Measurements from ENCODE around the gene LDLRAD2. TPM values are rescaled to one million over a fixed set of nuclear protein-coding genes. Genes with fewer than 3 reads are reported as not detected.

LDLRAD2 gene
- total RNA-seq, 6 experiments from 2014 or later: 0.14 TPM; not detected in 5

DNA sequence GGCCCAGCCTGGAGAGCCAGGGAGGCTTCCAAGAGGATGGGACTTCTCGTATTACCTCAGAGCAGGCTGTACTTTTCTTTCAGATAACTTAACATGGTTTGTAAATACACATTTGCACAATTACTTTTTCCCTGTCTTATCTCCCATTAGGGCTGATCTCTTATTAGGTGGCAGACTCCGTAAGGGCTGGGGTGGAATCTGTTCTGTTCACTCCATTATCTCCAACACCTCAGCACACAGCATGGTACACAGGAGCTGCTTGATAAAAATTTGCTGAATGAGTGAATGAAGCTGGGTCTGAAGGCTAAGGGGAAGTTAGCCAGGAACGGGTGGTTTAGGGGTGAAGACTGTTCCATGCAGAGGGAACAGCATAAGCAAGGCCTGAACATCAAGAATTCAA lies 48.9 kb downstream of the LDLRAD2 start:
- no peak overlapping the region for H3K4me3 Mint-ChIP-seq
- H3K4me1 Mint-ChIP-seq (ENCODE audit: low read depth): peaks cover 35% of the 10 kb centered on the region
- TF ChIP-seq, protein P1, sequence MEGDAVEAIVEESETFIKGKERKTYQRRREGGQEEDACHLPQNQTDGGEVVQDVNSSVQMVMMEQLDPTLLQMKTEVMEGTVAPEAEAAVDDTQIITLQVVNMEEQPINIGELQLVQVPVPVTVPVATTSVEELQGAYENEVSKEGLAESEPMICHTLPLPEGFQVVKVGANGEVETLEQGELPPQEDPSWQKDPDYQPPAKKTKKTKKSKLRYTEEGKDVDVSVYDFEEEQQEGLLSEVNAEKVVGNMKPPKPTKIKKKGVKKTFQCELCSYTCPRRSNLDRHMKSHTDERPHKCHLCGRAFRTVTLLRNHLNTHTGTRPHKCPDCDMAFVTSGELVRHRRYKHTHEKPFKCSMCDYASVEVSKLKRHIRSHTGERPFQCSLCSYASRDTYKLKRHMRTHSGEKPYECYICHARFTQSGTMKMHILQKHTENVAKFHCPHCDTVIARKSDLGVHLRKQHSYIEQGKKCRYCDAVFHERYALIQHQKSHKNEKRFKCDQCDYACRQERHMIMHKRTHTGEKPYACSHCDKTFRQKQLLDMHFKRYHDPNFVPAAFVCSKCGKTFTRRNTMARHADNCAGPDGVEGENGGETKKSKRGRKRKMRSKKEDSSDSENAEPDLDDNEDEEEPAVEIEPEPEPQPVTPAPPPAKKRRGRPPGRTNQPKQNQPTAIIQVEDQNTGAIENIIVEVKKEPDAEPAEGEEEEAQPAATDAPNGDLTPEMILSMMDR (IDR thresholded peaks at IDR 0.05): no peak
- no peaks in the 10 kb centered on the region; the same call in 1 of the 2 replicates for H3K9me3 Mint-ChIP-seq
- peaks cover 35% of the 10 kb centered on the region for H3K27me3 Mint-ChIP-seq (ENCODE audit: insufficient read depth)
- H3K36me3 Mint-ChIP-seq (ENCODE audit: low read depth): peaks cover 52% of the 10 kb centered on the region
- H3K27ac Mint-ChIP-seq: peak overlapping the region; percentile 87; the same call in 1 of the 2 replicates
- DNase-seq: no peak

DNA sequence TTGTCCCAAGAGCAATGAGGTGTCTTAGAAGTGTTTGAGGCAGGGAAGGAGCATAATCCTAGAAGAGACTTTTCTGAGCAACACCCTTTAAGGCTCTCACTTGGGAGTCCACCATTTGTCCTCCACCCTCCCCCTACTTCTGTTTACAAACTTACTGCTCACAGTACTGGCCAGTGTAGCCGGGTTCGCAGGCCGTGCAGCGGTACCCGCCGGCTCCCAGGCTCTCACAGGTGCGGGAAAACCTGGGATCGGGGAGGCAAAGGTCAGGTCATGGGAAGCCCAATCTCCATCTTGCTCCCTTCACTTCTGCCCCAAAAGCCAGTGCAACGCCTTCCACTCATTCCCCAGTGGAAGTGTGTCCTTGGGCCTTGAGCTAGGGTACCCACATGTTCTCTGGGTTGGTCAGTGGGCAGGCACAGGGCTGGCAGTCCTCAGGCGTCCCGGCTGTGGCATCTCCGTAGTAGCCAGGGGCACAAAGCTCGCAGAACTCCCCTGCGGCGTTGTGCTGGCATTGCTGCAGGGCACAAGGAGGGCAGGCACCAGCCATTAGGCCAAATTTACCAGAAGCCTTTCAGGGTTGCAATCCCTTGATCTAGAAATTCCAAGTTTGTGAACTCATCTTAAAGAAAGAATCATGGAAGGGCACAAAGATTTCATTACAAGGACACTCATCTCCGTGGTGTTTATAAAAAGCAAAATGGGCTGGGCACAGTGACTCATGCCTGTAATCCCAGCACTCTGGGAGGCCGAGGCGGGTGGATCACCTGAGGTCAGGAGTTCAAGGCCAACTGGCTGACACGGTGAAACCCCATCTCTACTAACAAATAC lies 49.8 kb downstream of the LDLRAD2 start:
- peak; percentile 89 for DNase-seq
- Mint-ChIP-seq H3K9me3 (no peaks in the 10 kb centered on the region; the same call in 1 of the 2 replicates), H3K4me1 (ENCODE audit: low read depth) (peaks cover 32% of the 10 kb centered on the region), H3K27me3 (ENCODE audit: insufficient read depth) (peaks cover 30% of the 10 kb centered on the region), H3K4me3 (peak overlapping the region; percentile 62), H3K27ac (peak overlapping the region; percentile 87), H3K36me3 (ENCODE audit: low read depth) (peaks cover 44% of the 10 kb centered on the region)
- TF ChIP-seq, protein P1 (IDR thresholded peaks at IDR 0.05): no peak

DNA sequence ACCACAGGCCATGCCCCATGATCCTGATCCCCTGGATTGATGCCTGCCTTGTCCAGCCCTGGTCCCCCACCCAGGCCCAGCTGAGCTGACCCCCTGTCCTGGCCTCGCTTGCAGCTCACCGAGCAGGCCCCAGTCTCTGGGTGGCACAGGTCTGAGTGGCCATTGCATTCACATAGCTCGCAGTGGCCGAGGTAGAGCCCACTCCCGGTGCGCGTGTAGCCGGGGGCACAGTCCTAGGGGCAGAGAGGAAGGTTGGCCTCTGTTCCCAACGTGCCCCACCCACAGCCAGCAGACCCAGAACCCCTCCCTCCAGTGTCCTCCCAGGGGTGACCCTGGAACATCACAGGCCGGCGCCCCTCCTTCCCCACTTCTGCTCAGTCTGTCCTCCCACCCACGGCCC lies 51.9 kb downstream of the LDLRAD2 start:
- Mint-ChIP-seq H3K27me3 (ENCODE audit: insufficient read depth) (peaks cover 21% of the 10 kb centered on the region), H3K9me3 (no peaks in the 10 kb centered on the region), H3K36me3 (ENCODE audit: low read depth) (peaks cover 33% of the 10 kb centered on the region), H3K27ac (peak overlapping the region; percentile 31; the same call in 1 of the 2 replicates), H3K4me3 (no peak overlapping the region), H3K4me1 (ENCODE audit: low read depth) (peaks cover 19% of the 10 kb centered on the region)
- TF ChIP-seq, protein P1 (IDR thresholded peaks at IDR 0.05): no peak
- DNase-seq: no peak

DNA sequence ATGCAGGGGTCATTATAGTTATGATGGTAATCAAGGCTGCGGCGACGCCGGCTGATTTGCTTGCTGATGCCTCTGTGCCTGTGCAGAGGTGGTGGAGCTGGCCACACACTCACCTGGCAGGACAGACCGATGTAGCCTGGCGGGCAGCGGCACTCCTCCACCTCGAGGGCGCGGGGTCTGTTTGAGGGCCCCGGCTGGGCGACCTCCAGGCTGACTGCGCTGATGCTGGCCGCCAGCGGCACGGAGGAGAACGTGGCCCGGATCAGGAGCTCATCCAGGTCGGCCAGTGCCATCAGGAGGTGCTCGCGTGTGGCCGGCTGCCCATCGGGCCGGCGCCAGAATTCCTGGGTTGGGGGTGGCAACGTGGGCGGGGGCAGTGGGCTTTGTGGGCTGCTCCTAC lies 52.7 kb downstream of the LDLRAD2 start:
- TF ChIP-seq, protein P1 (IDR thresholded peaks at IDR 0.05): no peak
- Mint-ChIP-seq H3K4me3 (no peak overlapping the region), H3K27me3 (ENCODE audit: insufficient read depth) (peaks cover 15% of the 10 kb centered on the region), H3K9me3 (no peaks in the 10 kb centered on the region), H3K27ac (0 out of 2 replicates have a peak overlapping the region, but pooled peaks have one; percentile 31), H3K4me1 (ENCODE audit: low read depth) (peaks cover 26% of the 10 kb centered on the region), H3K36me3 (ENCODE audit: low read depth) (peaks cover 33% of the 10 kb centered on the region)
- DNase-seq: no peak

DNA sequence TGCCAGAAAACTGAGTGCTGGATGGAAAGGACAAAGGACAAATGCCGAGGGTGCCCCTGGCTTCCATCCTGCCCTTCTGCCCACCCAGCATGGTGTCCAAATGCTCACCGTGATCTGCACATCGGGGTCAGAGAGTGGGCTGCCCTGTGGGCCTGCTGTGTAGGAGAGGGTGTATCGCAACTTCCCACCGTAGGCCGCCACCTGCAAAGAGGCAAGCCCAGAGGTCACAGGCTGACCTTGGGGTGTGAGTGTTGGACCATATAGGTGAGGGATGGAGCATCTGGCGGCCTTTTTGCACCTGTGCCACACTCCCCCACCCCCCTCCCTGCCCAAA lies 53.5 kb downstream of the LDLRAD2 start:
- TF ChIP-seq, protein P1 (IDR thresholded peaks at IDR 0.05): no peak
- Mint-ChIP-seq H3K27me3 (ENCODE audit: insufficient read depth) (peaks cover 15% of the 10 kb centered on the region), H3K4me3 (no peak overlapping the region), H3K9me3 (no peaks in the 10 kb centered on the region), H3K27ac (no peak overlapping the region), H3K36me3 (ENCODE audit: low read depth) (peaks cover 39% of the 10 kb centered on the region), H3K4me1 (ENCODE audit: low read depth) (peaks cover 35% of the 10 kb centered on the region)
- DNase-seq: no peak

Measured in HFFc6 (cell line).